Breast epithelium (tissue), 3 donors: ENCODE measurements around the gene ZNF468.
A peak's percentile ranks its signal among the peaks of the same experiment; 100 is the strongest.

Source experiments
- POLR2AphosphoS5 ChIP-seq, 3 donors: sonication (generic); formaldehyde crosslinking; IDR thresholded peaks; one replicate each; pipeline ENCODE4 v1.6.1; 2017; ENCODE audit warnings: antibody characterized with exemption in 3 of 3
- TF ChIP-seq, protein P1 (sequence below), 3 donors: fragments of 450-650 bp; IDR thresholded peaks; one replicate each; pipeline ENCODE4 v1.5.1; 2016 to 2017; ENCODE audit warnings: antibody characterized with exemption in 3 of 3, mild to moderate bottlenecking in 3 of 3, moderate library complexity in 3 of 3

DNA sequence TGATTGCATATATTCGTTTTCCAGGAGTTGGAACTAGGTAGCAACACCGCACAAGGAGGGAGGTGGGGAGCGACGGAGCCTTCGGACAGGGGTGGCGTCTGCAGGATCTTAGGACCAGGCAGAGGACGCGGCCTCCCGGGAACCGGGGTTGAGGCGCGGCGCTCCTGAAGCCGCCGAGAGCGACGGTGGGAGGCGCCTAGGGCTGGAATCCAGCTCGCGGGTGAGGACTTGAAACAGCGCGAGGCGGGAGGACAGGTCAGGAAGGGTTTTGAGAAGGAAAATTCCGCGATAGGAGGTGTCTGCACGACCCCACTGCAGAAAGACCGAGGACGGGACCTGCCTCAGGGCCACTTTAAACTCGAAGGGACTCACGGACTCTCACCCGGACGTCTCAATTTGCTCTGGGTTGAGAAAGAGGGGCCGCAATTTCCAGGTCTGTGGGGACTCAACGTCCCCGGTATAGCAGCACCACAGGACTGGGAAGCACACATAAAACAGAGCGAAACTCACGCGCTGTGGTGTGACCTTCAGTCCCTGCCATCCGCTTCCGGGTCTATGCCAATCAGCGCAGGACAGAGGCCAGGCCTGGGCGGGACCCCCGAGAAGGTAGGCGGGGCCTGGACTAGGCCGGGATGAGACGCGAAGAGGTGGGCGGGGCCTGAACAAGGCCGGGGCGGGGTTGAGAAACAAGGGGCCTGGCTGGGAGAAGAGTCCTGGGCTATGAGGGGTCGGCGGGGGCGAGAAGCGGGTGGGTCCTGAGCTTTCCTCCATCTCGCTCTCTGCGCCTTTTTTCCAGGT lies 39.9 kb upstream of the ZNF468 start, which contains the start of gene ZNF320:
- TF ChIP-seq, protein P1, sequence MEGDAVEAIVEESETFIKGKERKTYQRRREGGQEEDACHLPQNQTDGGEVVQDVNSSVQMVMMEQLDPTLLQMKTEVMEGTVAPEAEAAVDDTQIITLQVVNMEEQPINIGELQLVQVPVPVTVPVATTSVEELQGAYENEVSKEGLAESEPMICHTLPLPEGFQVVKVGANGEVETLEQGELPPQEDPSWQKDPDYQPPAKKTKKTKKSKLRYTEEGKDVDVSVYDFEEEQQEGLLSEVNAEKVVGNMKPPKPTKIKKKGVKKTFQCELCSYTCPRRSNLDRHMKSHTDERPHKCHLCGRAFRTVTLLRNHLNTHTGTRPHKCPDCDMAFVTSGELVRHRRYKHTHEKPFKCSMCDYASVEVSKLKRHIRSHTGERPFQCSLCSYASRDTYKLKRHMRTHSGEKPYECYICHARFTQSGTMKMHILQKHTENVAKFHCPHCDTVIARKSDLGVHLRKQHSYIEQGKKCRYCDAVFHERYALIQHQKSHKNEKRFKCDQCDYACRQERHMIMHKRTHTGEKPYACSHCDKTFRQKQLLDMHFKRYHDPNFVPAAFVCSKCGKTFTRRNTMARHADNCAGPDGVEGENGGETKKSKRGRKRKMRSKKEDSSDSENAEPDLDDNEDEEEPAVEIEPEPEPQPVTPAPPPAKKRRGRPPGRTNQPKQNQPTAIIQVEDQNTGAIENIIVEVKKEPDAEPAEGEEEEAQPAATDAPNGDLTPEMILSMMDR (IDR thresholded peaks at IDR 0.05), result peak in 1 of 3 donors; percentile 13
- peak; percentile 61 to 80 (median 80) for TF ChIP-seq POLR2AphosphoS5 (IDR thresholded peaks at IDR 0.05)
